ENCODE results near the gene IL21R.
A peak's percentile ranks its signal among the peaks of the same experiment; 100 is the strongest.

IL21R gene

GRCh38 chr16:27481282-27481934 lies 79.4 kb downstream of the IL21R start:
- no peak overlapping the region for H3K27ac Mint-ChIP-seq
- H3K36me3 Mint-ChIP-seq: peaks cover 12% of the 10 kb centered on the region
- no peaks in the 10 kb centered on the region for H3K9me3 Mint-ChIP-seq (ENCODE audit: low read depth)
- no peaks in the 10 kb centered on the region for H3K27me3 Mint-ChIP-seq
- no peak overlapping the region for H3K4me3 Mint-ChIP-seq
- H3K4me1 Mint-ChIP-seq (ENCODE audit: low read depth): no peaks in the 10 kb centered on the region

- Mint-ChIP-seq H3K36me3 (peaks cover 15% of the 10 kb centered on the region), H3K9me3 (ENCODE audit: low read depth) (no peaks in the 10 kb centered on the region), H3K4me3 (no peak overlapping the region), H3K27me3 (no peaks in the 10 kb centered on the region), H3K27ac (no peak overlapping the region), H3K4me1 (ENCODE audit: low read depth) (no peaks in the 10 kb centered on the region)
Measured at GRCh38 chr16:27482397-27483087, 80.6 kb downstream of the IL21R start.

- Mint-ChIP-seq H3K4me1 (ENCODE audit: low read depth) (no peaks in the 10 kb centered on the region), H3K27me3 (no peaks in the 10 kb centered on the region), H3K4me3 (no peak overlapping the region), H3K36me3 (peaks cover 17% of the 10 kb centered on the region), H3K9me3 (ENCODE audit: low read depth) (no peaks in the 10 kb centered on the region), H3K27ac (no peak overlapping the region)
Measured at GRCh38 chr16:27483088-27483437, 81.1 kb downstream of the IL21R start.

GRCh38 chr16:27483624-27484023 lies 81.7 kb downstream of the IL21R start:
- no peak overlapping the region for H3K4me3 Mint-ChIP-seq
- H3K9me3 Mint-ChIP-seq (ENCODE audit: low read depth): no peaks in the 10 kb centered on the region
- no peaks in the 10 kb centered on the region for H3K4me1 Mint-ChIP-seq (ENCODE audit: low read depth)
- H3K36me3 Mint-ChIP-seq: peaks cover 16% of the 10 kb centered on the region
- H3K27ac Mint-ChIP-seq: no peak overlapping the region
- H3K27me3 Mint-ChIP-seq: no peaks in the 10 kb centered on the region

- Mint-ChIP-seq H3K27me3 (no peaks in the 10 kb centered on the region), H3K27ac (no peak overlapping the region), H3K4me1 (ENCODE audit: low read depth) (no peaks in the 10 kb centered on the region), H3K4me3 (no peak overlapping the region), H3K36me3 (peaks cover 15% of the 10 kb centered on the region), H3K9me3 (ENCODE audit: low read depth) (no peaks in the 10 kb centered on the region)
Measured at GRCh38 chr16:27485126-27485525, 83.2 kb downstream of the IL21R start.

- Mint-ChIP-seq H3K36me3 (peaks cover 15% of the 10 kb centered on the region), H3K4me1 (ENCODE audit: low read depth) (no peaks in the 10 kb centered on the region), H3K27ac (no peak overlapping the region), H3K4me3 (no peak overlapping the region), H3K9me3 (ENCODE audit: low read depth) (no peaks in the 10 kb centered on the region), H3K27me3 (no peaks in the 10 kb centered on the region)
Measured at GRCh38 chr16:27485811-27486210, 83.8 kb downstream of the IL21R start.

- Mint-ChIP-seq H3K27ac (peak overlapping the region; percentile 34), H3K36me3 (peaks cover 15% of the 10 kb centered on the region), H3K4me3 (no peak overlapping the region), H3K9me3 (ENCODE audit: low read depth) (no peaks in the 10 kb centered on the region), H3K4me1 (ENCODE audit: low read depth) (no peaks in the 10 kb centered on the region), H3K27me3 (no peaks in the 10 kb centered on the region)
Measured at GRCh38 chr16:27486344-27486743, 84.4 kb downstream of the IL21R start.

GRCh38 chr16:27486760-27487159 lies 84.8 kb downstream of the IL21R start:
- Mint-ChIP-seq H3K27me3 (no peaks in the 10 kb centered on the region), H3K4me3 (no peak overlapping the region), H3K36me3 (peaks cover 15% of the 10 kb centered on the region), H3K9me3 (ENCODE audit: low read depth) (no peaks in the 10 kb centered on the region), H3K4me1 (ENCODE audit: low read depth) (no peaks in the 10 kb centered on the region), H3K27ac (peak overlapping the region; percentile 34)

GRCh38 chr16:27489421-27489820 lies 87.4 kb downstream of the IL21R start:
- Mint-ChIP-seq H3K27me3 (no peaks in the 10 kb centered on the region), H3K4me1 (ENCODE audit: low read depth) (no peaks in the 10 kb centered on the region), H3K9me3 (ENCODE audit: low read depth) (no peaks in the 10 kb centered on the region), H3K4me3 (no peak overlapping the region), H3K27ac (no peak overlapping the region), H3K36me3 (peaks cover 13% of the 10 kb centered on the region)

GRCh38 chr16:27489906-27490305 lies 87.9 kb downstream of the IL21R start:
- Mint-ChIP-seq H3K9me3 (ENCODE audit: low read depth) (no peaks in the 10 kb centered on the region), H3K27ac (no peak overlapping the region), H3K36me3 (peaks cover 18% of the 10 kb centered on the region), H3K4me1 (ENCODE audit: low read depth) (no peaks in the 10 kb centered on the region), H3K4me3 (no peak overlapping the region), H3K27me3 (no peaks in the 10 kb centered on the region)

GRCh38 chr16:27491894-27492587 lies 90.1 kb downstream of the IL21R start:
- Mint-ChIP-seq H3K9me3 (ENCODE audit: low read depth) (no peaks in the 10 kb centered on the region), H3K36me3 (peaks cover 13% of the 10 kb centered on the region), H3K27me3 (no peaks in the 10 kb centered on the region), H3K4me3 (no peak overlapping the region), H3K4me1 (ENCODE audit: low read depth) (no peaks in the 10 kb centered on the region), H3K27ac (no peak overlapping the region)

GRCh38 chr16:27492588-27492979 lies 90.6 kb downstream of the IL21R start:
- Mint-ChIP-seq H3K4me1 (ENCODE audit: low read depth) (no peaks in the 10 kb centered on the region), H3K27ac (no peak overlapping the region), H3K36me3 (peaks cover 13% of the 10 kb centered on the region), H3K4me3 (no peak overlapping the region), H3K9me3 (ENCODE audit: low read depth) (no peaks in the 10 kb centered on the region), H3K27me3 (no peaks in the 10 kb centered on the region)

GRCh38 chr16:27495191-27495590 lies 93.2 kb downstream of the IL21R start:
- Mint-ChIP-seq H3K27ac (no peak overlapping the region), H3K4me3 (no peak overlapping the region), H3K27me3 (no peaks in the 10 kb centered on the region), H3K36me3 (peaks cover 14% of the 10 kb centered on the region), H3K9me3 (ENCODE audit: low read depth) (no peaks in the 10 kb centered on the region), H3K4me1 (ENCODE audit: low read depth) (no peaks in the 10 kb centered on the region)

GRCh38 chr16:27498031-27498825 lies 96.3 kb downstream of the IL21R start:
- no peak overlapping the region for H3K27ac Mint-ChIP-seq
- no peaks in the 10 kb centered on the region for H3K9me3 Mint-ChIP-seq (ENCODE audit: low read depth)
- H3K4me1 Mint-ChIP-seq (ENCODE audit: low read depth): no peaks in the 10 kb centered on the region

More at GRCh38 chr16:27498031-27498825, 96.3 kb downstream of the IL21R start:
- H3K27me3 Mint-ChIP-seq: no peaks in the 10 kb centered on the region
- H3K4me3 Mint-ChIP-seq: no peak overlapping the region
- H3K36me3 Mint-ChIP-seq: peaks cover 14% of the 10 kb centered on the region

Data from activated naive CD8-positive, alpha-beta T cell (primary cell).